ENCODE measurements around the gene TMEM38B. TPM values are rescaled to one million over a fixed set of nuclear protein-coding genes. Genes with fewer than 3 reads are reported as not detected.

Gene TMEM38B
- total and polyA plus RNA-seq, 7 experiments from 2014 or later: 5.8 to 31.4 (median 17.5) TPM

- ChIA-PET CTCF (no interaction called here), POLR2A (no interaction called here)
- no peaks in the 10 kb centered on the region for H3K36me3 ChIP-seq (ENCODE audit: control insufficient read depth in 2 of 3, insufficient read depth in 3 of 3, low read length in 3 of 3)
- intact Hi-C loops (cut with micrococcal nuclease): no loop called here
- Mint-ChIP-seq H3K27ac (no peak overlapping the region), H3K27me3 (peaks cover 34 to 47% (median 42%) of the 10 kb centered on the region in 5 donors), H3K4me1 (peaks cover 7 to 15% (median 9%) of the 10 kb centered on the region in 7 donors), H3K9me3 (peaks cover 0 to 2% (median 0%) of the 10 kb centered on the region in 11 donors), H3K36me3 (peaks cover 0 to 7% (median 0%) of the 10 kb centered on the region in 5 donors), H3K4me3 (no peak overlapping the region)
- no peak for DNase-seq
- no peak overlapping the region for H3K4me3 ChIP-seq (ENCODE audit: low read length)
- peaks cover 0 to 11% of the 10 kb centered on the region in 2 donors for H3K4me1 ChIP-seq (ENCODE audit: control insufficient read depth in 2 of 2, insufficient read depth in 2 of 2, low read length in 2 of 2)
- no peak overlapping the region for H3K27ac ChIP-seq (ENCODE audit: low read depth, low read length)
- H3K9me3 ChIP-seq (ENCODE audit: control insufficient read depth in 2 of 3, low read length in 3 of 3): no peaks in the 10 kb centered on the region
- H3K27me3 ChIP-seq (ENCODE audit: control insufficient read depth in 2 of 2, insufficient read depth in 2 of 2, low read length in 2 of 2): peaks cover 0 to 11% of the 10 kb centered on the region in 2 donors
- no peak for ATAC-seq
These were observed 36.0 kb upstream of the TMEM38B start for GRCh38 chr9:105658351-105658750.

GRCh38 chr9:105661011-105661410 lies 33.3 kb upstream of the TMEM38B start:
- Histone ChIP-seq H3K4me3 (ENCODE audit: low read length) (no peak overlapping the region), H3K27ac (ENCODE audit: low read depth, low read length) (no peak overlapping the region), H3K27me3 (ENCODE audit: control insufficient read depth in 2 of 2, insufficient read depth in 2 of 2, low read length in 2 of 2) (peaks cover 0 to 8% of the 10 kb centered on the region in 2 donors), H3K4me1 (ENCODE audit: control insufficient read depth in 2 of 2, insufficient read depth in 2 of 2, low read length in 2 of 2) (peaks cover 0 to 11% of the 10 kb centered on the region in 2 donors), H3K36me3 (ENCODE audit: control insufficient read depth in 2 of 3, insufficient read depth in 3 of 3, low read length in 3 of 3) (no peaks in the 10 kb centered on the region), H3K9me3 (ENCODE audit: control insufficient read depth in 2 of 3, low read length in 3 of 3) (no peaks in the 10 kb centered on the region)
- ChIA-PET POLR2A (no interaction called here), CTCF (no interaction called here)
- no peak overlapping the region for H3K4me3 Mint-ChIP-seq
- H3K27me3 Mint-ChIP-seq: peaks cover 25 to 36% (median 29%) of the 10 kb centered on the region in 5 donors
- H3K36me3 Mint-ChIP-seq: peaks cover 0 to 3% (median 0%) of the 10 kb centered on the region in 5 donors
- H3K27ac Mint-ChIP-seq: no peak overlapping the region
- H3K4me1 Mint-ChIP-seq: peaks cover 7 to 13% (median 8%) of the 10 kb centered on the region in 7 donors
- ATAC-seq (no peak), DNase-seq (no peak)
- intact Hi-C loops (cut with micrococcal nuclease): no loop called here
- H3K9me3 Mint-ChIP-seq: peaks cover 0 to 2% (median 0%) of the 10 kb centered on the region in 11 donors

GRCh38 chr9:105662184-105663104 lies 31.9 kb upstream of the TMEM38B start, which contains the start of gene TAL2:
Gene TAL2, plus strand, starts transcription at chr9:105662457. Its CDS starts 40 bp downstream, at chr9:105662497.
- H3K27me3 Mint-ChIP-seq: peaks cover 14 to 29% (median 23%) of the 10 kb centered on the region in 5 donors
- H3K4me3 Mint-ChIP-seq: no peak within 1 kb of the TSS
- ChIA-PET POLR2A (no interaction called here), CTCF (no interaction called here)
- Histone ChIP-seq H3K9me3 (ENCODE audit: control insufficient read depth in 2 of 3, low read length in 3 of 3) (no peaks in the 10 kb centered on the region), H3K27ac (ENCODE audit: low read depth, low read length) (no peak within 1 kb of the TSS), H3K36me3 (ENCODE audit: control insufficient read depth in 2 of 3, insufficient read depth in 3 of 3, low read length in 3 of 3) (no peaks in the 10 kb centered on the region), H3K4me3 (ENCODE audit: low read length) (no peak within 1 kb of the TSS), H3K4me1 (ENCODE audit: control insufficient read depth in 2 of 2, insufficient read depth in 2 of 2, low read length in 2 of 2) (no peaks in the 10 kb centered on the region), H3K27me3 (ENCODE audit: control insufficient read depth in 2 of 2, insufficient read depth in 2 of 2, low read length in 2 of 2) (peaks cover 0 to under 1% of the 10 kb centered on the region in 2 donors)
- ATAC-seq (no peak), DNase-seq (no peak)
- peaks cover 0 to 2% (median 0%) of the 10 kb centered on the region in 11 donors for H3K9me3 Mint-ChIP-seq
- intact Hi-C loops (cut with micrococcal nuclease): no loop called here
- peaks cover 0 to 3% (median 0%) of the 10 kb centered on the region in 5 donors for H3K36me3 Mint-ChIP-seq
- H3K4me1 Mint-ChIP-seq: peaks cover 0 to 3% (median 0%) of the 10 kb centered on the region in 7 donors
- no peak within 1 kb of the TSS for H3K27ac Mint-ChIP-seq

GRCh38 chr9:105663914-105664313 lies 30.4 kb upstream of the TMEM38B start:
- Histone ChIP-seq H3K9me3 (ENCODE audit: control insufficient read depth in 2 of 3, low read length in 3 of 3) (no peaks in the 10 kb centered on the region), H3K27ac (ENCODE audit: low read depth, low read length) (no peak overlapping the region), H3K27me3 (ENCODE audit: control insufficient read depth in 2 of 2, insufficient read depth in 2 of 2, low read length in 2 of 2) (no peaks in the 10 kb centered on the region), H3K36me3 (ENCODE audit: control insufficient read depth in 2 of 3, insufficient read depth in 3 of 3, low read length in 3 of 3) (no peaks in the 10 kb centered on the region), H3K4me1 (ENCODE audit: control insufficient read depth in 2 of 2, insufficient read depth in 2 of 2, low read length in 2 of 2) (no peaks in the 10 kb centered on the region), H3K4me3 (ENCODE audit: low read length) (no peak overlapping the region)
- H3K27ac Mint-ChIP-seq: no peak overlapping the region
- ChIA-PET POLR2A (no interaction called here), CTCF (no interaction called here)
- peaks cover 0 to 3% (median 0%) of the 10 kb centered on the region in 5 donors for H3K36me3 Mint-ChIP-seq
- H3K9me3 Mint-ChIP-seq: peaks cover 0 to 2% (median 0%) of the 10 kb centered on the region in 11 donors
- peaks cover 5 to 22% (median 17%) of the 10 kb centered on the region in 5 donors for H3K27me3 Mint-ChIP-seq
- intact Hi-C loops (cut with micrococcal nuclease): no loop called here
- no peak overlapping the region for H3K4me3 Mint-ChIP-seq
- ATAC-seq (no peak), DNase-seq (no peak)
- no peaks in the 10 kb centered on the region for H3K4me1 Mint-ChIP-seq

- no peak overlapping the region for H3K27ac Mint-ChIP-seq
- Histone ChIP-seq H3K27ac (ENCODE audit: low read depth, low read length) (no peak overlapping the region), H3K27me3 (ENCODE audit: control insufficient read depth in 2 of 2, insufficient read depth in 2 of 2, low read length in 2 of 2) (no peaks in the 10 kb centered on the region), H3K4me3 (ENCODE audit: low read length) (no peak overlapping the region), H3K36me3 (ENCODE audit: control insufficient read depth in 2 of 3, insufficient read depth in 3 of 3, low read length in 3 of 3) (no peaks in the 10 kb centered on the region), H3K4me1 (ENCODE audit: control insufficient read depth in 2 of 2, insufficient read depth in 2 of 2, low read length in 2 of 2) (no peaks in the 10 kb centered on the region), H3K9me3 (ENCODE audit: control insufficient read depth in 2 of 3, low read length in 3 of 3) (no peaks in the 10 kb centered on the region)
- DNase-seq (no peak), ATAC-seq (no peak)
- H3K27me3 Mint-ChIP-seq: peaks cover 4 to 16% (median 11%) of the 10 kb centered on the region in 5 donors
- ChIA-PET CTCF (no interaction called here), POLR2A (no interaction called here)
- intact Hi-C loops (cut with micrococcal nuclease): no loop called here
- no peaks in the 10 kb centered on the region for H3K9me3 Mint-ChIP-seq
- no peaks in the 10 kb centered on the region for H3K36me3 Mint-ChIP-seq
- H3K4me1 Mint-ChIP-seq: peaks cover 0 to 6% (median 0%) of the 10 kb centered on the region in 7 donors
- H3K4me3 Mint-ChIP-seq: no peak overlapping the region
These were observed 26.5 kb upstream of the TMEM38B start for GRCh38 chr9:105667867-105668266.

GRCh38 chr9:105670315-105670714 lies 24.0 kb upstream of the TMEM38B start:
- H3K27ac ChIP-seq (ENCODE audit: low read depth, low read length): no peak overlapping the region
- no peaks in the 10 kb centered on the region for H3K4me1 ChIP-seq (ENCODE audit: control insufficient read depth in 2 of 2, insufficient read depth in 2 of 2, low read length in 2 of 2)
- no peaks in the 10 kb centered on the region for H3K36me3 ChIP-seq (ENCODE audit: control insufficient read depth in 2 of 3, insufficient read depth in 3 of 3, low read length in 3 of 3)
- H3K27ac Mint-ChIP-seq: no peak overlapping the region
- H3K9me3 Mint-ChIP-seq: no peaks in the 10 kb centered on the region
- ChIA-PET CTCF (no interaction called here), POLR2A (no interaction called here)
- peaks cover 0 to 6% (median 0%) of the 10 kb centered on the region in 7 donors for H3K4me1 Mint-ChIP-seq
- H3K4me3 Mint-ChIP-seq: no peak overlapping the region
- peaks cover 4 to 18% (median 11%) of the 10 kb centered on the region in 5 donors for H3K27me3 Mint-ChIP-seq
- no peaks in the 10 kb centered on the region for H3K9me3 ChIP-seq (ENCODE audit: control insufficient read depth in 2 of 3, low read length in 3 of 3)
- intact Hi-C loops (cut with micrococcal nuclease): no loop called here
- DNase-seq (no peak), ATAC-seq (no peak)
- H3K27me3 ChIP-seq (ENCODE audit: control insufficient read depth in 2 of 2, insufficient read depth in 2 of 2, low read length in 2 of 2): no peaks in the 10 kb centered on the region
- H3K36me3 Mint-ChIP-seq: no peaks in the 10 kb centered on the region
- H3K4me3 ChIP-seq (ENCODE audit: low read length): no peak overlapping the region
